ENCODE measurements around the gene IFNG-AS1.

DNA sequence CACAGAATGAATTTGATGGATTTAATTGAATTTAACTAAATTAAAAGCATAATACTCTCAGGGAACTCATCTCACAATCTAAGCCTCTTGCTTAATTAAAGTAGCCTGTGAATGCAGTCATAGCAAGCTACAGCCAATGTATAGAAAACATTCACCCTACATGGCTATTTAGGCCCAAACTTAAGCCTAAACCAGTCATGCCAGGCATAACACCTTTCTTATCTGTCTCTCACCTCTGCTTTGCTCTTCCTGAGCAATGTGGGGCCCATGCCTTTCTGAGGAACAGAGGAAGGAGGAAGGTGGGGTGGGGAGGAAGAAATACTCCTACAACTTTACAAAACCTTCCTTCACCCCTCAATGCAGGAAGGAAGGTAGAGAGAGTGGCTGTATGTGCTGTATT lies 29.1 kb downstream of the IFNG-AS1 start:
- TF ChIP-seq CTCF (IDR thresholded peaks at IDR 0.05) (no peak), POLR2A (IDR thresholded peaks at IDR 0.05) (no peak)
